ENCODE data around the gene RALGPS1.

DNA sequence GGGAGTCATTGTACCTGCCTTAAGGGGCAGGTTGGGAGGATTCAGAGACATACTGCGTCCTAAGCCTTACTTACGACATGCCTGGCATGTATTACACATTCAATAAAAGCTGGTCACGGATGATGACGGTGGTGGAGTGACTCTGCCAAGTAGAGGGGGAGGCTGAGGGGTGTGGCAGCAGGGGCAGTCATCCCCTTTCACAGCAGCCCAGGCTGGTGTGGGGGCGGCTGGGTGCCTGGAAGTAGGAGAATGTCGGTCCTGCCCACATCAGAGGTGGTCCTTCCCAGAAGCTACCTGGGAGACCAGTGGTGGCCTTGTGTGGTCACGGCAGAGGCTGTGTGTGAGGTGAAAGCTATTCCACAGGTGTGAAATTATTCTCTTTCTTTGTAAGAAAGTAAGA is 45.2 kb upstream of the RALGPS1 start:
- TF ChIP-seq BHLHE40 (IDR thresholded peaks at IDR 0.05; ENCODE audit: borderline replicate concordance) (no peak), SP1 (IDR thresholded peaks at IDR 0.05) (no peak), HDGF (IDR thresholded peaks at IDR 0.05; ENCODE audit: borderline replicate concordance) (no peak), FOXM1 (IDR thresholded peaks at IDR 0.05; ENCODE audit: borderline replicate concordance) (no peak), SUZ12 (IDR thresholded peaks at IDR 0.05) (no peak), FOXK2 (IDR thresholded peaks at IDR 0.05) (no peak), ELF4 (IDR thresholded peaks at IDR 0.05) (no peak), TARDBP (IDR thresholded peaks at IDR 0.05) (no peak), NFRKB (IDR thresholded peaks at IDR 0.05) (no peak), LEF1 (IDR thresholded peaks at IDR 0.05; ENCODE audit: borderline replicate concordance) (no peak), FOXA1 (IDR thresholded peaks at IDR 0.05) (no peak), ZNF384 (IDR thresholded peaks at IDR 0.05) (no peak), CTBP1 (IDR thresholded peaks at IDR 0.05; ENCODE audit: borderline replicate concordance) (no peak)
- TF ChIP-seq, protein P1, sequence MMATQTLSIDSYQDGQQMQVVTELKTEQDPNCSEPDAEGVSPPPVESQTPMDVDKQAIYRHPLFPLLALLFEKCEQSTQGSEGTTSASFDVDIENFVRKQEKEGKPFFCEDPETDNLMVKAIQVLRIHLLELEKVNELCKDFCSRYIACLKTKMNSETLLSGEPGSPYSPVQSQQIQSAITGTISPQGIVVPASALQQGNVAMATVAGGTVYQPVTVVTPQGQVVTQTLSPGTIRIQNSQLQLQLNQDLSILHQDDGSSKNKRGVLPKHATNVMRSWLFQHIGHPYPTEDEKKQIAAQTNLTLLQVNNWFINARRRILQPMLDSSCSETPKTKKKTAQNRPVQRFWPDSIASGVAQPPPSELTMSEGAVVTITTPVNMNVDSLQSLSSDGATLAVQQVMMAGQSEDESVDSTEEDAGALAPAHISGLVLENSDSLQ (IDR thresholded peaks at IDR 0.05) = no peak

All from HEK293T (cell line).